GM12864 (cell line): ENCODE results near the gene TBL3.
"Not testable (repeated sequence)": the region's sequence is repeated elsewhere in the genome, so short reads cannot be mapped to it uniquely, and the experiment has no call there.

Source experiments
- DNase-seq: peaks from one replicate; pipeline ENCODE4 v3.0.0-alpha.2; 2011; ENCODE audit warnings: low read depth
- H3K4me3 ChIP-seq: 2 replicates; pipeline ENCODE4 v1.5.1; 2011; ENCODE audit warnings: mild to moderate bottlenecking, low read depth, low read length, control low read depth
- CTCF ChIP-seq: IDR thresholded peaks from 2 replicates; pipeline ENCODE4 v1.5.1; 2011; ENCODE audit warnings: low read depth, mild to moderate bottlenecking, moderate library complexity, low read length, control low read depth, inconsistent platforms; ENCODE audit errors: missing control alignments

The TBL3 gene

GRCh38 chr16:1950559-1950958 is 21.3 kb upstream of the TBL3 start:
- no peak overlapping the region for H3K4me3 ChIP-seq
- TF ChIP-seq CTCF, result no peak
- no peak for DNase-seq

GRCh38 chr16:1953734-1954133 is 18.1 kb upstream of the TBL3 start:
- DNase-seq, result no peak
- no peak for TF ChIP-seq CTCF
- no peak overlapping the region for H3K4me3 ChIP-seq

GRCh38 chr16:1957434-1958142 is 14.3 kb upstream of the TBL3 start:
- DNase-seq, result not testable (repeated sequence)

GRCh38 chr16:1958143-1958491 is 13.7 kb upstream of the TBL3 start:
- H3K4me3 ChIP-seq, DNase-seq: not testable (repeated sequence)

More at GRCh38 chr16:1957434-1958142, 14.3 kb upstream of the TBL3 start:
- not testable (repeated sequence) for H3K4me3 ChIP-seq

- DNase-seq, result no peak
- no peak for TF ChIP-seq CTCF
These were observed 13.1 kb upstream of the TBL3 start for GRCh38 chr16:1958715-1959268.

GRCh38 chr16:1959269-1960039 is 12.4 kb upstream of the TBL3 start, which contains the start of gene NDUFB10:
NDUFB10 (plus strand) TSS chr16:1959538; CDS start chr16:1959625, 87 bp downstream.
- H3K4me3 ChIP-seq, result peak within 1 kb of the TSS; percentile 95
- TF ChIP-seq CTCF, result peak; percentile 72

More at GRCh38 chr16:1958715-1959268, 13.1 kb upstream of the TBL3 start:
- H3K4me3 ChIP-seq, result no peak overlapping the region

GRCh38 chr16:1960665-1961630 is 10.9 kb upstream of the TBL3 start:
- no peak for DNase-seq
- H3K4me3 ChIP-seq, result peak overlapping the region; percentile 95
- no peak for TF ChIP-seq CTCF

More at GRCh38 chr16:1959269-1960039, 12.4 kb upstream of the TBL3 start, which contains the start of gene NDUFB10:
- no peak for DNase-seq
